ENCODE results near the gene DVL1. TPM values are rescaled to one million over a fixed set of nuclear protein-coding genes. Genes with fewer than 3 reads are reported as not detected.

Gene DVL1
- total and polyA plus RNA-seq, 10 of the 15 experiments (the other 5 are each of a cell fraction or from before 2014, with no cell fraction given) = 0.10 to 31.1 (median 4.6) TPM

DNA sequence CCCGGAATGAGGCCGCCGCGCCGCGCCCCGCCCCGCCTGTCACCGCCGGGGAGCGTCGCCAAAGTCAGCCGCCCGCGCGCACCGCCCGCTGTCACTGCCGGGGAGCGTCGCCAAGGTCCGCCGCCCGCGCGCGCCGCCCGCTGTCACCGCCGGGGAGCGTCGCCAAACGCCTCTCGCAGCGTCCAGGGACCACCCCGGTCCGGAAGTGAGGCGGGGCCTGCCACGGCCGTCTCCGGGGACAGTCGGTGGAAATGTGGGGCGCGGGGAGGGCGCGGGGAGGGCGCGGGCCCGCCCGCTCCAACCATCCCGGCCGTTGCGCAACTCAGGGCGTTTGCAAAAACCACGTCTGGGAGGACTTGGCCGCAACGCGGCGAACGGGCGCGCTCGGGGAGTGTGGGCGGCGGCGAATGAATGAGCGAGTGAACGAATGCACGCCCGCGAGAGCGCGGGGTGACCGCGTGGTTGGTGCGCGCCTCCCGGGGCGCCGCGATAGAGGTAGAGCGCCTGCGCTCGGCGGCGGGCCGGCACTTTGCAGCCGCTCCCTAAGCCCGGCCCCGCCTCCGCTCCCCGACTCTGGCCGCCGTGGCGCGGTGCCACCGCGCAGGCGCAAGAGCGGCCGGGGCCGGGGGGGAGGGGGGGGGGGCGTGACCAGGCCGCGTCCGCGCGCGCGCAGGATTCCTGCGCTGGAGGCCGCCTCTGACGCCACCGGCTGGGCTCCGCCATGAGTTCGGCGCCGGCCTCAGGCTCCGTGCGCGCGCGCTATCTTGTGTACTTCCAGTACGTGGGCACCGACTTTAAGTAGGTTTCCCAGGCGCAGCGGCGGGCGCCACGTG lies 41.1 kb downstream of the DVL1 start, which contains the start of the genes ACAP3 and PUSL1 (continued):
- TF ChIP-seq GABPA (IDR thresholded peaks at IDR 0.05; ENCODE audit: low read depth) (no peak), RELA (IDR thresholded peaks at IDR 0.05; ENCODE audit: borderline replicate concordance, partially characterized antibody) (no peak), JUNB (IDR thresholded peaks at IDR 0.05) (peak; percentile 89), MYC (IDR thresholded peaks at IDR 0.05; ENCODE audit: insufficient read depth, insufficient read length, insufficient replicate concordance, low read length, severe bottlenecking) (peak; percentile 19), SREBF1 (IDR thresholded peaks at IDR 0.05; ENCODE audit: low read length) (no peak), NR2F1 (conservative IDR thresholded peaks at IDR 0.05) (no peak), TARDBP (IDR thresholded peaks at IDR 0.05; ENCODE audit: borderline replicate concordance) (0 out of 2 replicates have a peak, but pooled peaks have one; percentile 45), FOS (IDR thresholded peaks at IDR 0.05; ENCODE audit: borderline replicate concordance, extremely low read depth, insufficient read length) (no peak), ASH2L (IDR thresholded peaks at IDR 0.05; ENCODE audit: borderline replicate concordance, low read depth) (no peak), POLR2A (IDR thresholded peaks at IDR 0.05; ENCODE audit: low read depth, low read length) (peak; percentile 76), CHD2 (IDR thresholded peaks at IDR 0.05; ENCODE audit: borderline replicate concordance, low read depth, low read length) (no peak; the same call in 1 of the 2 replicates), RCOR1 (conservative IDR thresholded peaks at IDR 0.05; ENCODE audit: low read depth, low read length) (no peak), MTA3 (IDR thresholded peaks at IDR 0.05; ENCODE audit: borderline replicate concordance, low read length) (no peak), ZSCAN29 (IDR thresholded peaks at IDR 0.05) (no peak), ESRRA (IDR thresholded peaks at IDR 0.05; ENCODE audit: low read length) (no peak), FOXK2 (IDR thresholded peaks at IDR 0.05) (no peak), NR2C1 (IDR thresholded peaks at IDR 0.05) (no peak; the same call in 1 of the 2 replicates), KLF5 (IDR thresholded peaks at IDR 0.05; ENCODE audit: partially characterized antibody) (peak; percentile 53), TCF7 (IDR thresholded peaks at IDR 0.05; ENCODE audit: borderline replicate concordance) (no peak), NFIC (IDR thresholded peaks at IDR 0.05; ENCODE audit: low read depth, low read length) (no peak), MXI1 (IDR thresholded peaks at IDR 0.05; ENCODE audit: low read depth, low read length) (peak; percentile 70)
- TF ChIP-seq, protein P1, sequence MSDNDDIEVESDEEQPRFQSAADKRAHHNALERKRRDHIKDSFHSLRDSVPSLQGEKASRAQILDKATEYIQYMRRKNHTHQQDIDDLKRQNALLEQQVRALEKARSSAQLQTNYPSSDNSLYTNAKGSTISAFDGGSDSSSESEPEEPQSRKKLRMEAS (IDR thresholded peaks at IDR 0.05; ENCODE audit: low read depth, low read length) = peak; percentile 27; the same call in 1 of the 2 replicates
- TF ChIP-seq, protein P2, sequence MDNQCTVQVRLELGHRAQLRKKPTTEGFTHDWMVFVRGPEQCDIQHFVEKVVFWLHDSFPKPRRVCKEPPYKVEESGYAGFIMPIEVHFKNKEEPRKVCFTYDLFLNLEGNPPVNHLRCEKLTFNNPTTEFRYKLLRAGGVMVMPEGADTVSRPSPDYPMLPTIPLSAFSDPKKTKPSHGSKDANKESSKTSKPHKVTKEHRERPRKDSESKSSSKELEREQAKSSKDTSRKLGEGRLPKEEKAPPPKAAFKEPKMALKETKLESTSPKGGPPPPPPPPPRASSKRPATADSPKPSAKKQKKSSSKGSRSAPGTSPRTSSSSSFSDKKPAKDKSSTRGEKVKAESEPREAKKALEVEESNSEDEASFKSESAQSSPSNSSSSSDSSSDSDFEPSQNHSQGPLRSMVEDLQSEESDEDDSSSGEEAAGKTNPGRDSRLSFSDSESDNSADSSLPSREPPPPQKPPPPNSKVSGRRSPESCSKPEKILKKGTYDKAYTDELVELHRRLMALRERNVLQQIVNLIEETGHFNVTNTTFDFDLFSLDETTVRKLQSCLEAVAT (IDR thresholded peaks at IDR 0.05) = 0 out of 2 replicates have a peak, but pooled peaks have one; percentile 39
- TF ChIP-seq, protein P3, sequence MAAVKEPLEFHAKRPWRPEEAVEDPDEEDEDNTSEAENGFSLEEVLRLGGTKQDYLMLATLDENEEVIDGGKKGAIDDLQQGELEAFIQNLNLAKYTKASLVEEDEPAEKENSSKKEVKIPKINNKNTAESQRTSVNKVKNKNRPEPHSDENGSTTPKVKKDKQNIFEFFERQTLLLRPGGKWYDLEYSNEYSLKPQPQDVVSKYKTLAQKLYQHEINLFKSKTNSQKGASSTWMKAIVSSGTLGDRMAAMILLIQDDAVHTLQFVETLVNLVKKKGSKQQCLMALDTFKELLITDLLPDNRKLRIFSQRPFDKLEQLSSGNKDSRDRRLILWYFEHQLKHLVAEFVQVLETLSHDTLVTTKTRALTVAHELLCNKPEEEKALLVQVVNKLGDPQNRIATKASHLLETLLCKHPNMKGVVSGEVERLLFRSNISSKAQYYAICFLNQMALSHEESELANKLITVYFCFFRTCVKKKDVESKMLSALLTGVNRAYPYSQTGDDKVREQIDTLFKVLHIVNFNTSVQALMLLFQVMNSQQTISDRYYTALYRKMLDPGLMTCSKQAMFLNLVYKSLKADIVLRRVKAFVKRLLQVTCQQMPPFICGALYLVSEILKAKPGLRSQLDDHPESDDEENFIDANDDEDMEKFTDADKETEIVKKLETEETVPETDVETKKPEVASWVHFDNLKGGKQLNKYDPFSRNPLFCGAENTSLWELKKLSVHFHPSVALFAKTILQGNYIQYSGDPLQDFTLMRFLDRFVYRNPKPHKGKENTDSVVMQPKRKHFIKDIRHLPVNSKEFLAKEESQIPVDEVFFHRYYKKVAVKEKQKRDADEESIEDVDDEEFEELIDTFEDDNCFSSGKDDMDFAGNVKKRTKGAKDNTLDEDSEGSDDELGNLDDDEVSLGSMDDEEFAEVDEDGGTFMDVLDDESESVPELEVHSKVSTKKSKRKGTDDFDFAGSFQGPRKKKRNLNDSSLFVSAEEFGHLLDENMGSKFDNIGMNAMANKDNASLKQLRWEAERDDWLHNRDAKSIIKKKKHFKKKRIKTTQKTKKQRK (IDR thresholded peaks at IDR 0.05; ENCODE audit: low read depth, low read length) = no peak
